GM19238 (cell line): ENCODE results near the gene CDKN2D.
A peak's percentile ranks its signal among the peaks of the same experiment; 100 is the strongest.

Experiments
- DNase-seq: peaks from one replicate; pipeline ENCODE4 v3.0.0; 2011; ENCODE audit warnings: low spot score; ENCODE audit not compliant: insufficient read length

Gene CDKN2D

GRCh38 chr19:10568826-10569651 is at the start of gene CDKN2D:
Gene CDKN2D, minus strand, starts transcription at chr19:10568979. Its CDS starts 326 bp downstream, at chr19:10568653.
- DNase-seq: peak; percentile 88

GRCh38 chr19:10617409-10618121 is 48.8 kb upstream of the CDKN2D start:
- DNase-seq: no peak

GRCh38 chr19:10615429-10616023 is 46.7 kb upstream of the CDKN2D start:
- no peak for DNase-seq

- DNase-seq: no peak
These were observed 43.8 kb upstream of the CDKN2D start for GRCh38 chr19:10612499-10613119.

- DNase-seq: no peak
These were observed 43.1 kb upstream of the CDKN2D start for GRCh38 chr19:10611907-10612306.

GRCh38 chr19:10604460-10604980 is 35.7 kb upstream of the CDKN2D start:
- peak; percentile 58 for DNase-seq

GRCh38 chr19:10603873-10604459 is 35.2 kb upstream of the CDKN2D start:
- peak; percentile 55 for DNase-seq

GRCh38 chr19:10603084-10603872 is 34.5 kb upstream of the CDKN2D start:
- DNase-seq: peak; percentile 61

- peak; percentile 90 for DNase-seq
These were observed 33.7 kb upstream of the CDKN2D start for GRCh38 chr19:10602330-10603083.

- DNase-seq: no peak
These were observed 33.2 kb upstream of the CDKN2D start for GRCh38 chr19:10601999-10602329.

- DNase-seq: no peak
These were observed 31.4 kb upstream of the CDKN2D start for GRCh38 chr19:10600149-10600548.

- DNase-seq: no peak
These were observed 25.2 kb upstream of the CDKN2D start for GRCh38 chr19:10593820-10594637.

- DNase-seq: no peak
These were observed 24.4 kb upstream of the CDKN2D start for GRCh38 chr19:10593148-10593547.

- DNase-seq: no peak
These were observed 19.0 kb upstream of the CDKN2D start for GRCh38 chr19:10587839-10588150.

GRCh38 chr19:10587022-10587838 is 18.5 kb upstream of the CDKN2D start, which contains the start of gene AP1M2:
Gene AP1M2, minus strand, starts transcription at chr19:10587312. Its CDS starts 81 bp downstream, at chr19:10587231.
- no peak for DNase-seq

- no peak for DNase-seq
These were observed 17.6 kb upstream of the CDKN2D start for GRCh38 chr19:10586396-10586795.

- DNase-seq: no peak
These were observed 14.4 kb upstream of the CDKN2D start for GRCh38 chr19:10583036-10583776.
